ENCODE data around the gene APLN.

- TF ChIP-seq CTCF (IDR thresholded peaks at IDR 0.05) (no peak), POLR2AphosphoS5 (IDR thresholded peaks at IDR 0.05) (no peak)
Measured at GRCh38 chrX:129597905-129598304, 56.9 kb downstream of the APLN start.
